Measurements from ENCODE around the gene MED29. TPM values are rescaled to one million over a fixed set of nuclear protein-coding genes. Genes with fewer than 3 reads are reported as not detected.

MED29 gene
- total RNA-seq, 1 donor from 2014 or later: 60.8 TPM

- H3K4me3 ChIP-seq: peak overlapping the region; percentile 97 to 98
- no peaks in the 10 kb centered on the region for H3K27me3 ChIP-seq
- H3K4me1 ChIP-seq: peaks cover 8 to 23% of the 10 kb centered on the region in 2 donors
- TF ChIP-seq CTCF (IDR thresholded peaks at IDR 0.05): no peak
- DNase-seq (ENCODE audit: low spot score in 2 of 2): no peak
- intact Hi-C loops (cut with DNase I): loop anchor here (10.0 kb wide), 2 partner anchors 751 to 1309 kb away; partner anchors contain the start of genes COQ8B and ITPKC
- H3K36me3 ChIP-seq: peaks cover 18 to 28% of the 10 kb centered on the region in 2 donors
- H3K27ac ChIP-seq: peak overlapping the region; percentile 100
- H3K9me3 ChIP-seq: no peaks in the 10 kb centered on the region
Observed at GRCh38 chr19:39405261-39405957, 14.2 kb downstream of the MED29 start.

- no peak for DNase-seq (ENCODE audit: low spot score in 2 of 2)
- Histone ChIP-seq H3K9me3 (no peaks in the 10 kb centered on the region), H3K27ac (peak overlapping the region; percentile 100), H3K4me3 (peak overlapping the region; percentile 97 to 98), H3K36me3 (peaks cover 18 to 28% of the 10 kb centered on the region in 2 donors), H3K27me3 (no peaks in the 10 kb centered on the region), H3K4me1 (peaks cover 8 to 28% of the 10 kb centered on the region in 2 donors)
- intact Hi-C loops (cut with DNase I): loop anchor here (10.0 kb wide), 2 partner anchors 751 to 1309 kb away; partner anchors contain the start of genes COQ8B and ITPKC
- no peak for TF ChIP-seq CTCF (IDR thresholded peaks at IDR 0.05)
Observed at GRCh38 chr19:39405958-39406655, 14.9 kb downstream of the MED29 start.

GRCh38 chr19:39406656-39407409 is 15.7 kb downstream of the MED29 start, which contains the start of gene ZFP36:
Gene ZFP36 (plus strand): TSS chr19:39406847. CDS start chr19:39406905, 58 bp downstream.
- intact Hi-C loops (cut with DNase I): loop anchor here (10.0 kb wide), 2 partner anchors 752 to 1308 kb away; partner anchors contain the start of genes COQ8B and ITPKC
- H3K9me3 ChIP-seq: no peaks in the 10 kb centered on the region
- no peaks in the 10 kb centered on the region for H3K27me3 ChIP-seq
- peaks cover 18 to 28% of the 10 kb centered on the region in 2 donors for H3K36me3 ChIP-seq
- peak in 1 of 3 experiments; percentile 6 for TF ChIP-seq CTCF (IDR thresholded peaks at IDR 0.05)
- DNase-seq (ENCODE audit: low spot score in 2 of 2): peak; percentile 70 to 97
- H3K4me1 ChIP-seq: peaks cover 8 to 27% of the 10 kb centered on the region in 2 donors
- peak within 1 kb of the TSS; percentile 100 for H3K27ac ChIP-seq
- H3K4me3 ChIP-seq: peak within 1 kb of the TSS; percentile 97 to 98

- intact Hi-C loops (cut with DNase I): loop anchor here (10.0 kb wide), 2 partner anchors 753 to 1307 kb away; partner anchors contain the start of genes COQ8B and ITPKC
- no peak for TF ChIP-seq CTCF (IDR thresholded peaks at IDR 0.05)
- peak overlapping the region; percentile 97 to 98 for H3K4me3 ChIP-seq
- no peaks in the 10 kb centered on the region for H3K27me3 ChIP-seq
- peak overlapping the region; percentile 100 for H3K27ac ChIP-seq
- H3K9me3 ChIP-seq: no peaks in the 10 kb centered on the region
- peaks cover 18 to 28% of the 10 kb centered on the region in 2 donors for H3K36me3 ChIP-seq
- peaks cover 6 to 24% of the 10 kb centered on the region in 2 donors for H3K4me1 ChIP-seq
- DNase-seq (ENCODE audit: low spot score in 2 of 2): peak in 1 of 2 donors; percentile 83
Observed at GRCh38 chr19:39407410-39407659, 16.2 kb downstream of the MED29 start.

GRCh38 chr19:39407660-39408391 is 16.6 kb downstream of the MED29 start:
- no peak for TF ChIP-seq CTCF (IDR thresholded peaks at IDR 0.05)
- Histone ChIP-seq H3K36me3 (peaks cover 18 to 28% of the 10 kb centered on the region in 2 donors), H3K4me1 (peaks cover 4 to 24% of the 10 kb centered on the region in 2 donors), H3K27me3 (no peaks in the 10 kb centered on the region), H3K27ac (peak overlapping the region; percentile 100), H3K4me3 (peak overlapping the region; percentile 97 to 98), H3K9me3 (no peaks in the 10 kb centered on the region)
- peak in 1 of 2 donors; percentile 75 for DNase-seq (ENCODE audit: low spot score in 2 of 2)
- intact Hi-C loops (cut with DNase I): loop anchor here (10.0 kb wide), 2 partner anchors 753 to 1307 kb away; partner anchors contain the start of genes COQ8B and ITPKC
